ENCODE data around the gene QRICH2. TPM values are rescaled to one million over a fixed set of nuclear protein-coding genes. Genes with fewer than 3 reads are reported as not detected.
A peak's percentile ranks its signal among the peaks of the same experiment; 100 is the strongest.

The QRICH2 gene
- total and polyA plus RNA-seq, 2 donors from 2014 or later: 2.0 to 2.5 TPM

- no peaks in the 10 kb centered on the region for H3K27me3 ChIP-seq (ENCODE audit: control insufficient read depth, insufficient read depth, low read length)
- intact Hi-C loops (cut with DNase I): no loop called here
- H3K4me1 ChIP-seq (ENCODE audit: control insufficient read depth in 2 of 3, insufficient read depth in 2 of 3, low read depth in 1 of 3, low read length in 3 of 3): peaks cover 13 to 26% (median 20%) of the 10 kb centered on the region in 3 donors
- peak overlapping the region; percentile 54 to 85 for H3K27ac ChIP-seq (ENCODE audit: low read depth in 2 of 2, low read length in 2 of 2)
- TF ChIP-seq CTCF (IDR thresholded peaks at IDR 0.05; ENCODE audit: borderline replicate concordance, extremely low read depth, insufficient read depth): no peak
- no peak overlapping the region for H3K4me3 ChIP-seq (ENCODE audit: low read length in 3 of 3)
- no peaks in the 10 kb centered on the region for H3K9me3 ChIP-seq (ENCODE audit: control insufficient read depth in 2 of 3, insufficient read depth in 1 of 3, low read length in 3 of 3)
- FAIRE-seq (no peak), DNase-seq (peak in 2 of 5 donors; percentile 23 to 26)
- no peak overlapping the region for H3K9ac ChIP-seq (ENCODE audit: low read length in 3 of 3)
- no peaks in the 10 kb centered on the region for H3K36me3 ChIP-seq (ENCODE audit: control insufficient read depth in 2 of 3, insufficient read depth in 3 of 3, low read length in 3 of 3)
Measured at GRCh38 chr17:76251478-76252039, 56.5 kb downstream of the QRICH2 start.

GRCh38 chr17:76250141-76250540 lies 57.9 kb downstream of the QRICH2 start:
- no peak for TF ChIP-seq CTCF (IDR thresholded peaks at IDR 0.05; ENCODE audit: borderline replicate concordance, extremely low read depth, insufficient read depth)
- no peak for DNase-seq
- Histone ChIP-seq H3K9ac (ENCODE audit: low read length in 3 of 3) (no peak overlapping the region), H3K36me3 (ENCODE audit: control insufficient read depth in 2 of 3, insufficient read depth in 3 of 3, low read length in 3 of 3) (no peaks in the 10 kb centered on the region), H3K27ac (ENCODE audit: low read depth in 2 of 2, low read length in 2 of 2) (no peak overlapping the region), H3K9me3 (ENCODE audit: control insufficient read depth in 2 of 3, insufficient read depth in 1 of 3, low read length in 3 of 3) (no peaks in the 10 kb centered on the region), H3K27me3 (ENCODE audit: control insufficient read depth, insufficient read depth, low read length) (no peaks in the 10 kb centered on the region), H3K4me3 (ENCODE audit: low read length in 3 of 3) (no peak overlapping the region), H3K4me1 (ENCODE audit: control insufficient read depth in 2 of 3, insufficient read depth in 2 of 3, low read depth in 1 of 3, low read length in 3 of 3) (peaks cover 17 to 32% (median 20%) of the 10 kb centered on the region in 3 donors)
- intact Hi-C loops (cut with DNase I): no loop called here
- no peak for FAIRE-seq

GRCh38 chr17:76248013-76248782 lies 59.9 kb downstream of the QRICH2 start:
- Histone ChIP-seq H3K4me1 (ENCODE audit: control insufficient read depth in 2 of 3, insufficient read depth in 2 of 3, low read depth in 1 of 3, low read length in 3 of 3) (peaks cover 16 to 31% (median 19%) of the 10 kb centered on the region in 3 donors), H3K36me3 (ENCODE audit: control insufficient read depth in 2 of 3, insufficient read depth in 3 of 3, low read length in 3 of 3) (no peaks in the 10 kb centered on the region), H3K4me3 (ENCODE audit: low read length in 3 of 3) (no peak overlapping the region), H3K9ac (ENCODE audit: low read length in 3 of 3) (no peak overlapping the region), H3K9me3 (ENCODE audit: control insufficient read depth in 2 of 3, insufficient read depth in 1 of 3, low read length in 3 of 3) (no peaks in the 10 kb centered on the region), H3K27me3 (ENCODE audit: control insufficient read depth, insufficient read depth, low read length) (no peaks in the 10 kb centered on the region), H3K27ac (ENCODE audit: low read depth in 2 of 2, low read length in 2 of 2) (no peak overlapping the region)
- peak in 2 of 5 donors; percentile 10 to 32 for DNase-seq
- FAIRE-seq: no peak
- TF ChIP-seq CTCF (IDR thresholded peaks at IDR 0.05; ENCODE audit: borderline replicate concordance, extremely low read depth, insufficient read depth): no peak
- intact Hi-C loops (cut with DNase I): no loop called here
